Activated naive CD8-positive, alpha-beta T cell treated with anti-CD3 and anti-CD28 coated beads, Interleukin-2, amount 10 ng/mL, durations not matched to agents 7 days and 5 days (primary cell): ENCODE measurements around the gene VSIG1. TPM values are rescaled to one million over a fixed set of nuclear protein-coding genes. Genes with fewer than 3 reads are reported as not detected.

ENCODE experiments used
- ATAC-seq: fragments of 150-1000 bp; cut with Tn5 transposase; one replicate; pipeline ENCODE4 v1.10.0; 2021; ENCODE audit warnings: low read depth, moderate library complexity
- POLR2A ChIA-PET: fragments of 350-600 bp; sonication (Branson Sonifier 250); formaldehyde crosslinking; loops from one replicate; lab custom pipeline; 2021; ENCODE audit warnings: antibody characterized with exemption; lab: Charles Lee
- DNase-seq: peaks from one replicate; pipeline ENCODE4 v3.0.0; 2021
- H3K27ac Mint-ChIP-seq: one replicate; pipeline ENCODE4 v1.8.0; 2022; ENCODE audit warnings: mild to moderate bottlenecking, mixed read lengths
- H3K27me3 Mint-ChIP-seq: one replicate; pipeline ENCODE4 v1.8.0; 2022; ENCODE audit warnings: mild to moderate bottlenecking, moderate library complexity, mixed read lengths
- H3K36me3 Mint-ChIP-seq: one replicate; pipeline ENCODE4 v1.8.0; 2021; ENCODE audit warnings: mild to moderate bottlenecking, mixed read lengths
- H3K4me1 Mint-ChIP-seq: one replicate; pipeline ENCODE4 v1.8.0; 2021; ENCODE audit warnings: mixed read lengths
- H3K4me3 Mint-ChIP-seq: one replicate; pipeline ENCODE4 v1.8.0; 2022; ENCODE audit warnings: mild to moderate bottlenecking, moderate library complexity, mixed read lengths
- H3K9me3 Mint-ChIP-seq: one replicate; pipeline ENCODE4 v1.8.0; 2021; ENCODE audit warnings: mixed read lengths
- total RNA-seq, 2 experiments: library from RNA; stranded (reverse); gene quantifications; one replicate each; pipeline ENCODE4 v1.2.3, GENCODE V29; 2021

VSIG1 gene
- total RNA-seq, 2 experiments from 2014 or later, result 8.3 to 8.8 TPM

- Mint-ChIP-seq H3K4me1 (no peaks in the 10 kb centered on the region), H3K36me3 (no peaks in the 10 kb centered on the region), H3K9me3 (no peaks in the 10 kb centered on the region), H3K4me3 (no peak overlapping the region), H3K27ac (no peak overlapping the region), H3K27me3 (no peaks in the 10 kb centered on the region)
- POLR2A ChIA-PET, result no interaction called here
- DNase-seq (no peak), ATAC-seq (no peak)
These were observed 11.9 kb upstream of the VSIG1 start for GRCh38 chrX:108032944-108033343.

DNA sequence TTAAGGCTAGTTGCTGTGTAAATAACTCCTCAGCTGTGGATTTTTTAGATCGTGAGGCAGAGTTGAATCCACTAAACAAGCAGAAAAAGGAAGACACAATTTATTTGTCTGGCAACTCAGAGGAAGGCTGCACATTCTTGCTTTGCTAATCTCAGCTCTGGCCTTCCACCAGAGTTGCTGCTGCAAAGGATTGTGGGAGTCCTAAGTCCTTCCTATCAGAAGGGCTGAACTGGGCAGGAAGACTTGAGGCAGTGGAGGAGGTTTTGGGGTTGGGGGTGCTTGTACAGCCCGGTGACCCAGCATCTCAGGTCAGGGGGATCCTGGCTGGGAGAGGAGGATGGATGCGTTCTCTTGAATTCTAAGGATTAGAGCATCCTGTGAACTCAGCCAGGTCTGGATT lies 11.0 kb upstream of the VSIG1 start:
- H3K4me1 Mint-ChIP-seq, result no peaks in the 10 kb centered on the region
- DNase-seq (no peak), ATAC-seq (no peak)
- H3K36me3 Mint-ChIP-seq, result no peaks in the 10 kb centered on the region
- H3K27me3 Mint-ChIP-seq, result no peaks in the 10 kb centered on the region
- H3K27ac Mint-ChIP-seq, result no peak overlapping the region
- H3K4me3 Mint-ChIP-seq, result no peak overlapping the region
- H3K9me3 Mint-ChIP-seq, result no peaks in the 10 kb centered on the region
- POLR2A ChIA-PET, result no interaction called here

DNA sequence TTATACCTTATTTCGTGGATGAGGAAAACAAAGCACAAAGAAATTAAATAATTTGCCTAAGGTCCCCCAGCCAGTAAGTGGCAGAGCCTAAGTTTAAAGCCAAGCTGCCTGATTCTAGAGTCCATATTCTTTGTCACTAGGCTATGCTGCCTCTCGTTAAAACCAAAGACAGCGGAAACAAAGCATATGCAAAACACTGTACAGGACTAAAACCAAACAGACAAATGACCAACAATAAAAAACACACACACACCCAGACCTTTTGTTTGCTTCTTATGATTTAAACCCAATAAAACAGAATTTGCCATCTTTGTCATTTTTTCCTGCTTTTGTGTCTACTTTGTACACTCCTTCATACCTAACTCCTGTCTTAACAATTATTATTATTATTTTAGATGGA lies 10.1 kb upstream of the VSIG1 start:
- ATAC-seq (no peak), DNase-seq (no peak)
- Mint-ChIP-seq H3K36me3 (no peaks in the 10 kb centered on the region), H3K27ac (no peak overlapping the region), H3K9me3 (no peaks in the 10 kb centered on the region), H3K4me3 (no peak overlapping the region), H3K27me3 (no peaks in the 10 kb centered on the region), H3K4me1 (no peaks in the 10 kb centered on the region)
- POLR2A ChIA-PET, result no interaction called here

DNA sequence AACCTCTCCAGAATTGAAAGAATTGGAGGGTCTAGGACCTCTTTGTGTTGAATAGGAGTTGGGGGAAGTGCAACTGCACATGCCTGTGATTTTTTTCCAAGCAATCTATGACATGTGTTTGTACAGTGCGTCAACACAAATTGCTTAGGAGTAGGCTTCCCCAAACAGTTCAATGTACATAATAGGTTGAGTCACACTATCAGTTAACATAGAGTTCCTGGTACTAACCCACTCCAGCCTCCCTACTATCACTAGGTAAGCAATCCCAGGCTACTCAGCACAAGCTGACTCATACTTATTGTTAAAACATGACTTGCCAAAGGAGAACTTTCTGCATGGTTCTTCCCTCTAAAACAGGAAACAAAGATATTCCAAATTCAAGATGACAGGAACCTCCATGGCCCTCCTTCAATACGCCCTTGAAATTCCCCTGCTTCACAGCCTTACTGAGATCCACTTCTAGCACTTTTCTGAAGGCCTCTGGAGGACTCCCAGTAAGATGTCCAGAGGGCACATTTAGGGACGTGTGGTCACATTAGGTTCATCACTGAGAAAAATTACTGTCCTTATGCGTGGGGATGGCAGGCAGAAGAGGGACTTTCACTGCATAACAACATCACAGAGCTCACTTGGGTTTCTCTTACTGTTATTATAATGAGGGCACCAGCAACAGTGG lies 8.4 kb upstream of the VSIG1 start:
- DNase-seq, result no peak
- Mint-ChIP-seq H3K4me3 (no peak overlapping the region), H3K9me3 (no peaks in the 10 kb centered on the region), H3K36me3 (no peaks in the 10 kb centered on the region), H3K27ac (no peak overlapping the region), H3K27me3 (no peaks in the 10 kb centered on the region), H3K4me1 (no peaks in the 10 kb centered on the region)
- POLR2A ChIA-PET, result no interaction called here
- no peak for ATAC-seq

DNA sequence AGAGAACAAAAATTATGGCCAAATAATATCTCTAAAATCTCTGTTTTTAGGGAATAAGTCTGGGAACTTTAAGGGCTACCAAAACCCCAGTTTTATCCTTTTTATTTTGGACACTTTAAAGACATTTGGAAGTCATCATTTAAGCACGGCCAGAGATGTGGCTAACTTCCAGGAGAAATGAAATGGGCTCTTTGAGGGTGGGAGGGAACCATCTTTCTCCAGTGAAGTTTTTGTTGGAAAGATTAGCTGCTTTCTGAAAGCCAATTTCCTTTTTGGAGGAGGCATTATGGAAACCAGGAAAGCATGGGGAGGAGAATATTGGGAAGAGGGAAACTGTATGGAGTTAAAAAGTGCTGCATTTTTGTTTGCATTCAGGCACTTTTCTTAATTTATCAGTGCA lies 4.8 kb downstream of the VSIG1 start:
- POLR2A ChIA-PET, result no interaction called here
- no peak overlapping the region for H3K4me3 Mint-ChIP-seq
- no peaks in the 10 kb centered on the region for H3K36me3 Mint-ChIP-seq
- H3K27ac Mint-ChIP-seq, result no peak overlapping the region
- peaks cover 2% of the 10 kb centered on the region for H3K27me3 Mint-ChIP-seq
- ATAC-seq (no peak), DNase-seq (no peak)
- no peaks in the 10 kb centered on the region for H3K9me3 Mint-ChIP-seq
- no peaks in the 10 kb centered on the region for H3K4me1 Mint-ChIP-seq

GRCh38 chrX:108053218-108053617 lies 8.4 kb downstream of the VSIG1 start:
- Mint-ChIP-seq H3K36me3 (no peaks in the 10 kb centered on the region), H3K4me1 (no peaks in the 10 kb centered on the region), H3K27me3 (peaks cover 3% of the 10 kb centered on the region), H3K9me3 (no peaks in the 10 kb centered on the region), H3K4me3 (no peak overlapping the region), H3K27ac (no peak overlapping the region)
- no peak for DNase-seq
- no peak for ATAC-seq
- POLR2A ChIA-PET, result no interaction called here

- no peak overlapping the region for H3K27ac Mint-ChIP-seq
- peaks cover 3% of the 10 kb centered on the region for H3K27me3 Mint-ChIP-seq
- no peak for ATAC-seq
- no peaks in the 10 kb centered on the region for H3K36me3 Mint-ChIP-seq
- no peaks in the 10 kb centered on the region for H3K4me1 Mint-ChIP-seq
- H3K4me3 Mint-ChIP-seq, result no peak overlapping the region
- POLR2A ChIA-PET, result no interaction called here
- H3K9me3 Mint-ChIP-seq, result peaks cover 1% of the 10 kb centered on the region
- no peak for DNase-seq
These were observed 10.7 kb downstream of the VSIG1 start for GRCh38 chrX:108055546-108055945.

- no peaks in the 10 kb centered on the region for H3K4me1 Mint-ChIP-seq
These were observed 14.9 kb downstream of the VSIG1 start for GRCh38 chrX:108059801-108060200.

DNA sequence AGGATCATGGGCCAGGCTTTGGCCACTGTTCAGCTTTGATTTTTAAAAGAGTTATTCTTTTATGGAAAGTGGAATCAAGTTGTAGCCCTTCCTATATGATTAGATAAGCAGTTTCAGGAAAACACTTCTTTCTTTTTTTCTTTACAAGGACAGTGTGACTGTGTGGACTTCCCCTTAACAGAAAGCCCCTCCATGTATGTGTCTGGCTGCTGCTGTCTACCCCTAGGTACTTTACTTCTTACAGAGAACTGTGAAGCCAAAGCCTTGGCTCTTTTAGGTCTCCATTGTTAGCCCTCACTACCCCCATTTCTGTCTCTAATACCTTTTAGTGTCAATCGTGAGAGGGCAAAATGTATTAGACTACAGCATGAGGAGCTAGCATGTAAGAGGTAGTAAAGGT lies 19.1 kb downstream of the VSIG1 start:
- H3K9me3 Mint-ChIP-seq, result no peaks in the 10 kb centered on the region
- no peaks in the 10 kb centered on the region for H3K36me3 Mint-ChIP-seq
- H3K4me3 Mint-ChIP-seq, result no peak overlapping the region
- H3K27ac Mint-ChIP-seq, result no peak overlapping the region
- POLR2A ChIA-PET, result no interaction called here
- H3K27me3 Mint-ChIP-seq, result no peaks in the 10 kb centered on the region
- no peak for ATAC-seq
- no peak for DNase-seq
- no peaks in the 10 kb centered on the region for H3K4me1 Mint-ChIP-seq

More at GRCh38 chrX:108059801-108060200, 14.9 kb downstream of the VSIG1 start:
- Mint-ChIP-seq H3K36me3 (no peaks in the 10 kb centered on the region), H3K9me3 (peaks cover 1% of the 10 kb centered on the region), H3K27me3 (no peaks in the 10 kb centered on the region), H3K27ac (no peak overlapping the region), H3K4me3 (no peak overlapping the region)
- POLR2A ChIA-PET, result no interaction called here
- ATAC-seq (no peak), DNase-seq (no peak)

GRCh38 chrX:108064613-108065012 lies 19.7 kb downstream of the VSIG1 start:
- DNase-seq (no peak), ATAC-seq (no peak)
- no peaks in the 10 kb centered on the region for H3K27me3 Mint-ChIP-seq
- no peaks in the 10 kb centered on the region for H3K36me3 Mint-ChIP-seq
- no peak overlapping the region for H3K4me3 Mint-ChIP-seq
- no peaks in the 10 kb centered on the region for H3K9me3 Mint-ChIP-seq
- no peak overlapping the region for H3K27ac Mint-ChIP-seq
- H3K4me1 Mint-ChIP-seq, result no peaks in the 10 kb centered on the region
- POLR2A ChIA-PET, result no interaction called here

DNA sequence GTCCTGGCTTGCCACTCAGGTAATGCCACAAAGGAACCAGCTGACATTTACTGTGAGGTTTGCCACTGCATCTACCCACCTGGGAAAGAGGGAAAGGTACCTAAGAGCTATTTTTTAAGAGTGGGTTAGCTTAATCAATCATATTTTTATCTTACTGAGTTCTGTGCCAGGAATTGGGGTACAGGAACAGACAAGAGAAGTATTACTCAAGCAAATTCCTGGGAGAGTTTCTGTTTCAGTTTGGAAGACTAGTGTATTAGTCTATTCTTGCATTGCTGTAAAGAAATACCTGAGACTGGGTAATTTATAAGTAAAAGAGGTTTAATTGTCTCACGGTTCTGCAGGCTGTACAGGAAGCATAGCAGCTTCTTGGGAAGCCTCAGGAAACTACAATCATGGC lies 23.3 kb downstream of the VSIG1 start:
- Mint-ChIP-seq H3K27ac (no peak overlapping the region), H3K36me3 (no peaks in the 10 kb centered on the region), H3K9me3 (no peaks in the 10 kb centered on the region), H3K4me3 (no peak overlapping the region), H3K4me1 (peaks cover 3% of the 10 kb centered on the region), H3K27me3 (no peaks in the 10 kb centered on the region)
- no peak for ATAC-seq
- POLR2A ChIA-PET, result no interaction called here
- DNase-seq, result no peak

DNA sequence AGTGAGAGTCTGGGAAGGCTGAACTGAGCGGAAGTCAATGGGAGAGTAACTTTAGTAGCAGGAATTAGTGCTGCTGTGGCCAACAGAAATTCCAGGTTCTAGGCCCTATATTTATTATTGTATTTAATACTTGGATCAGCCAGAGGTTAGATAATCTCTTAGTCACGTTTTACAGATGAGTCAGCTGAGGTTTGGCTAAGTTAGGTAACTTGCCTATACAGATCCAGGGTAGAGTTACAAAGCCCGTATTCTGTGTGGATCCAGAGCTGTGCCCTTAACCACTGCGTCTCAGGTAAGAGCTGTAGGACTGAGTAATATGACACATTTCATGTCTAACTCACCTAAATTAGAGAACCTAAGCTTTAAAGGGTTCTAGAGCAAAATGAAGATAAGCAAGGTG lies 26.0 kb downstream of the VSIG1 start:
- H3K4me1 Mint-ChIP-seq, result peaks cover 3% of the 10 kb centered on the region
- no peaks in the 10 kb centered on the region for H3K36me3 Mint-ChIP-seq
- DNase-seq, result no peak
- no peaks in the 10 kb centered on the region for H3K9me3 Mint-ChIP-seq
- no peak overlapping the region for H3K4me3 Mint-ChIP-seq
- no peak overlapping the region for H3K27ac Mint-ChIP-seq
- no peak for ATAC-seq
- no peaks in the 10 kb centered on the region for H3K27me3 Mint-ChIP-seq
- POLR2A ChIA-PET, result no interaction called here

DNA sequence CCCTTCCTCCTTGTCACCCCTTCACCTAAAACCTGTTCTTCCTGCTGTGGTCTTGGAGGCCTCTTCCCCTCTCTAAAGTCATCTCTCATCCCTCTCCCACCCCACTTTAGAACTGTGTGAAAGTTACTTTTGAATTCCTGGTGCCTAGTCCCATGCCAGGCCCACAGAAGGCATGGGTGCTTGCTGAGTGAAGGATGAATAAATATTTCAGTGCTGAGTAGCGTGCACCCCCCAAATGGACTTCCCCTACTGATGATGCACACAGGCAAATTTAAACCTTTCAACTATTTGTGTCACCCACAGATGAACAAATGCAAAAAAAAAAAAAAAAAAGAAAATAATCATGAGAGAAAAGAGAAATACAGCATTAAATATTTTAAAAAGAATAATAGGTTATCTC lies 26.7 kb downstream of the VSIG1 start:
- ATAC-seq (no peak), DNase-seq (no peak)

DNA sequence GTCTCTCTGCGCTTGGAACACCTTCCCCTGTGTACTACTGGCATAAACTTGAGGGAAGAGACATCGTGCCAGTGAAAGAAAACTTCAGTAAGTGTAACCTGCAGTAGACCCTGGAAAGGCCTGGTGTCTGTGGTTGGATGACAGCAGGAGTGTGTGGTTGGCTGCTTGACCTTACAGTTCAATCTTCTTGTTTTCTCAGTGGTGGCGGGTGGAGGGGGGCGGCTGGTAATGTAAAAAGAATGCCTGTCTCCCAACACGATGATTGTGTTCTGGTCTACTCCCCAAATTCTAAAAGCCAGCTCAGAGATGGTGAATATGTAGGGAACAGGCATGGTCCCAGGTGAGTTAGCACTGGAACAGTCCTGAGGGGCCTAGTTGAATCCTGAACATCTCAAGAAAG lies 27.9 kb downstream of the VSIG1 start:
- Mint-ChIP-seq H3K27ac (no peak overlapping the region), H3K4me1 (peaks cover 3% of the 10 kb centered on the region), H3K9me3 (no peaks in the 10 kb centered on the region), H3K27me3 (no peaks in the 10 kb centered on the region), H3K4me3 (no peak overlapping the region), H3K36me3 (no peaks in the 10 kb centered on the region)
- ATAC-seq (no peak), DNase-seq (no peak)
- POLR2A ChIA-PET, result no interaction called here

More for the DNA sequence above, 26.7 kb downstream of the VSIG1 start:
- Mint-ChIP-seq H3K36me3 (no peaks in the 10 kb centered on the region), H3K27ac (no peak overlapping the region), H3K4me1 (peaks cover 3% of the 10 kb centered on the region), H3K9me3 (no peaks in the 10 kb centered on the region), H3K4me3 (no peak overlapping the region), H3K27me3 (no peaks in the 10 kb centered on the region)
- POLR2A ChIA-PET, result no interaction called here

DNA sequence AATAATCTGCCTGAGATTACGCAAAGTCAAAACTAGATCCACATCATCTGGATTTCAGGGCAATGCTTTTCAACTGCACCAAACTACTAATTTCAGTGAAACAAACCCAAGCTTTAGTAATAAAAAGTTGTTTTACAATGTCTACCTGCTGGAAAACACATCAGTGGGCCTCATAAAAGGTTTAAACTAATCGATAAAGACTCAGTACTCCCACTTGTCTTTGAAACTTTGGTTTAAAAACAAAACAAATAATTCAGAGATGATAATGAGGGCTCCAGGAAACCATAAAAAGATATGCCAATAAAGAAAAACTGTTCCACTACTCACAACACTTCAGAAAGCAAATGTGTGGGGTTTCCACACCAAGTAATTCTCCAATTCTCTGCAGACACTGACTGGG lies 36.2 kb downstream of the VSIG1 start:
- no peak overlapping the region for H3K27ac Mint-ChIP-seq
- H3K27me3 Mint-ChIP-seq, result no peaks in the 10 kb centered on the region
- peaks cover 5% of the 10 kb centered on the region for H3K36me3 Mint-ChIP-seq
- POLR2A ChIA-PET, result no interaction called here
- no peaks in the 10 kb centered on the region for H3K4me1 Mint-ChIP-seq
- H3K9me3 Mint-ChIP-seq, result no peaks in the 10 kb centered on the region
- no peak overlapping the region for H3K4me3 Mint-ChIP-seq
- DNase-seq, result no peak
- no peak for ATAC-seq
